A673 (cell line): ENCODE results near the gene SYT14. TPM values are rescaled to one million over a fixed set of nuclear protein-coding genes. Genes with fewer than 3 reads are reported as not detected.

Source experiments
- BruUV-seq: library from RNA; stranded (reverse); fragments of 400-500 nt; replicated peaks from 2 replicates; lab custom pipeline; 2021; lab: Mats Ljungman, UMichigan
- CTCF ChIA-PET: fragments of 300-600 bp; sonication (Branson Sonifier 250); formaldehyde crosslinking; loops from one replicate; lab custom pipeline; 2022; ENCODE audit warnings: antibody characterized with exemption; lab: Charles Lee
- POLR2A ChIA-PET: fragments of 300-600 bp; sonication (Branson Sonifier 250); formaldehyde crosslinking; loops from one replicate; lab custom pipeline; 2022; ENCODE audit warnings: antibody characterized with exemption; ENCODE audit not compliant: low non-redundant PET; lab: Charles Lee
- DNase-seq: peaks from one replicate; pipeline ENCODE4 v3.0.0-alpha.2; 2015; ENCODE audit warnings: low spot score
- H3K27ac ChIP-seq: fragments of 200-600 bp; sonication (generic); 2 replicates; pipeline ENCODE4 v1.5.1; 2016; ENCODE audit warnings: mixed run types, low read depth, mild to moderate bottlenecking, mixed read lengths, antibody characterized with exemption, low read length; ENCODE audit not compliant: poor library complexity, severe bottlenecking
- H3K27me3 ChIP-seq: fragments of 200-600 bp; sonication (generic); replicated peaks from 2 replicates; pipeline ENCODE4 v1.6.1; 2017; ENCODE audit warnings: mixed run types, low read depth, mild to moderate bottlenecking, mixed read lengths, antibody characterized with exemption, low read length; ENCODE audit not compliant: insufficient read depth, poor library complexity
- H3K36me3 ChIP-seq: fragments of 200-600 bp; sonication (generic); 2 replicates; pipeline ENCODE4 v1.6.1; 2016; ENCODE audit warnings: mixed run types, mild to moderate bottlenecking, mixed read lengths, antibody characterized with exemption, low read length; ENCODE audit not compliant: insufficient read depth, poor library complexity, severe bottlenecking
- H3K4me1 ChIP-seq: fragments of 200-600 bp; sonication (generic); 2 replicates; pipeline ENCODE4 v1.6.1; 2017; ENCODE audit warnings: mixed run types, mild to moderate bottlenecking, mixed read lengths, antibody characterized with exemption, low read length; ENCODE audit not compliant: insufficient read depth, poor library complexity, severe bottlenecking
- H3K4me3 ChIP-seq: fragments of 200-600 bp; sonication (generic); 2 replicates; pipeline ENCODE4 v1.5.1; 2016; ENCODE audit warnings: low read depth, mixed run types, mild to moderate bottlenecking, mixed read lengths, low read length; ENCODE audit not compliant: poor library complexity, severe bottlenecking
- H3K9me3 ChIP-seq: fragments of 200-600 bp; sonication (generic); 2 replicates; pipeline ENCODE4 v1.6.1; 2016; ENCODE audit warnings: mixed run types, low read depth, mild to moderate bottlenecking, mixed read lengths, antibody characterized with exemption, low read length; ENCODE audit not compliant: poor library complexity, severe bottlenecking
- CTCF ChIP-seq: fragments of 300-800, 200-600 bp; sonication (generic); conservative IDR thresholded peaks from 2 replicates; pipeline ENCODE4 v1.5.1; 2017; ENCODE audit warnings: low read depth, mild to moderate bottlenecking, antibody characterized with exemption, low read length, moderate library complexity, mixed read lengths
- EZH2 ChIP-seq: fragments of 200-600 bp; sonication (generic); IDR thresholded peaks from 2 replicates; pipeline ENCODE4 v1.6.1; 2017; ENCODE audit warnings: borderline replicate concordance, low read depth, mild to moderate bottlenecking, mixed read lengths, antibody characterized with exemption, low read length; ENCODE audit not compliant: poor library complexity, severe bottlenecking
- intact Hi-C: fragments of 100-400 bp; cut with micrococcal nuclease; formaldehyde crosslinking; loops from one replicate; pipeline ENCODE4 v1.10.0; 2022; ENCODE audit not compliant: unreplicated experiment
- total RNA-seq: library from RNA; stranded (reverse); gene quantifications from 2 replicates; pipeline ENCODE4 v1.2.3, GENCODE V29; 2021

The SYT14 gene
- total RNA-seq, 1 experiment from 2014 or later = 22.4 TPM

- intact Hi-C loops = loop anchor here (10.0 kb wide), 1 partner anchor 293 kb away; no protein-coding TSS in a partner anchor
- DNase-seq = no peak
- POLR2A ChIA-PET = no interaction called here
- Histone ChIP-seq H3K27ac (no peak overlapping the region), H3K4me1 (no peaks in the 10 kb centered on the region), H3K36me3 (no peaks in the 10 kb centered on the region), H3K4me3 (no peak overlapping the region), H3K27me3 (no peaks in the 10 kb centered on the region), H3K9me3 (no peaks in the 10 kb centered on the region)
- TF ChIP-seq EZH2 (no peak), CTCF (no peak)
- BruUV-seq = no TSS peak
- CTCF ChIA-PET = no interaction called here
Measured at GRCh38 chr1:210022044-210022443, 84.0 kb downstream of the SYT14 start.

DNA sequence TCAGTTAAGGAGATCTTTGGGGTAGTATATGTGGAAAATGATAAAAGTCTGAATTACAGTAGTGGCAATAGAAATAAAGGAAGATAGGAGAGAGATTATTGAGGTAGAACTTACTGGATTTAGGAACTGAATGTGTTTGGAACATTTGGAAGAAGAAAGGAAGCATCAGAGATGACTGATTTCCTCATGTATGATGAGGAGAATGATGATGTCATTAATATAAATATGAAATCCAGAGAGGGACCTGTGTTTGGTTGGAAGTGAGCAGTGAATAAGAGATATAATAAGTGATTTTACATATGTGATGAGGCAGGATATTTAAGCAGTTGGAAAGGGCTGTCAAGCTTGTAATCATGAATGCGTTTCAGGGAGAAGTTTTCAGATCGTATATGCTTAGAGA is 86.3 kb downstream of the SYT14 start:
- intact Hi-C loops = loop anchor here (10.0 kb wide), 1 partner anchor 291 kb away; no protein-coding TSS in a partner anchor

GRCh38 chr1:210024996-210025395 is 87.0 kb downstream of the SYT14 start:
- CTCF ChIA-PET = no interaction called here
- Histone ChIP-seq H3K27me3 (no peaks in the 10 kb centered on the region), H3K4me1 (no peaks in the 10 kb centered on the region), H3K4me3 (no peak overlapping the region), H3K9me3 (no peaks in the 10 kb centered on the region), H3K36me3 (no peaks in the 10 kb centered on the region), H3K27ac (no peak overlapping the region)
- peak; percentile 41 for TF ChIP-seq CTCF
- no peak for TF ChIP-seq EZH2
- POLR2A ChIA-PET = no interaction called here
- peak; percentile 19 for DNase-seq
- no TSS peak for BruUV-seq
- intact Hi-C loops = loop anchor here (10.0 kb wide), 1 partner anchor 290 kb away; no protein-coding TSS in a partner anchor

More for the DNA sequence above, 86.3 kb downstream of the SYT14 start:
- TF ChIP-seq CTCF (no peak), EZH2 (no peak)
- H3K4me3 ChIP-seq = no peak overlapping the region
- ChIA-PET CTCF (no interaction called here), POLR2A (no interaction called here)
- H3K4me1 ChIP-seq = no peaks in the 10 kb centered on the region
- H3K9me3 ChIP-seq = no peaks in the 10 kb centered on the region
- no peaks in the 10 kb centered on the region for H3K27me3 ChIP-seq
- BruUV-seq = no TSS peak
- H3K27ac ChIP-seq = no peak overlapping the region
- DNase-seq = no peak
- H3K36me3 ChIP-seq = no peaks in the 10 kb centered on the region
